ENCODE results near the gene BRI3BP. TPM values are rescaled to one million over a fixed set of nuclear protein-coding genes. Genes with fewer than 3 reads are reported as not detected.

The BRI3BP gene
- total RNA-seq, 2 donors from 2014 or later, result 4.3 to 4.4 TPM

GRCh38 chr12:124992874-124993625 lies 395 bp upstream of the BRI3BP start:
- ATAC-seq (ENCODE audit: insufficient number of reproducible peaks, low FRiP score, low read depth) (no peak), DNase-seq (ENCODE audit: low spot score) (no peak)
- Histone ChIP-seq H3K27me3 (replicated peaks; ENCODE audit: insufficient read depth) (no peaks in the 10 kb centered on the region), H3K4me3 (peak overlapping the region; percentile 77), H3K9me3 (no peaks in the 10 kb centered on the region), H3K36me3 (no peaks in the 10 kb centered on the region), H3K4me1 (ENCODE audit: control insufficient read depth in 1 of 2, low read depth in 2 of 2) (peaks cover 6 to 31% of the 10 kb centered on the region in 2 donors), H3K27ac (no peak overlapping the region)
- TF ChIP-seq CTCF (IDR thresholded peaks at IDR 0.05), result no peak

GRCh38 chr12:124994437-124994975 lies 1.1 kb downstream of the BRI3BP start:
- H3K9me3 ChIP-seq, result no peaks in the 10 kb centered on the region
- DNase-seq (ENCODE audit: low spot score) (no peak), ATAC-seq (ENCODE audit: insufficient number of reproducible peaks, low FRiP score, low read depth) (no peak)
- no peak overlapping the region for H3K27ac ChIP-seq
- peaks cover 0 to 23% of the 10 kb centered on the region in 2 donors for H3K4me1 ChIP-seq (ENCODE audit: control insufficient read depth in 1 of 2, low read depth in 2 of 2)
- H3K4me3 ChIP-seq, result peak overlapping the region; percentile 65
- no peaks in the 10 kb centered on the region for H3K36me3 ChIP-seq
- H3K27me3 ChIP-seq (replicated peaks; ENCODE audit: insufficient read depth), result no peaks in the 10 kb centered on the region
- TF ChIP-seq CTCF (IDR thresholded peaks at IDR 0.05), result no peak

- TF ChIP-seq CTCF (IDR thresholded peaks at IDR 0.05), result no peak
- Histone ChIP-seq H3K36me3 (no peaks in the 10 kb centered on the region), H3K27ac (no peak overlapping the region), H3K4me3 (peak overlapping the region; percentile 65), H3K27me3 (replicated peaks; ENCODE audit: insufficient read depth) (no peaks in the 10 kb centered on the region), H3K4me1 (ENCODE audit: control insufficient read depth in 1 of 2, low read depth in 2 of 2) (peaks cover 0 to 22% of the 10 kb centered on the region in 2 donors), H3K9me3 (no peaks in the 10 kb centered on the region)
- ATAC-seq (ENCODE audit: insufficient number of reproducible peaks, low FRiP score, low read depth) (no peak), DNase-seq (ENCODE audit: low spot score) (no peak)
Measured at GRCh38 chr12:124995200-124995961, 1.9 kb downstream of the BRI3BP start.

- Histone ChIP-seq H3K9me3 (no peaks in the 10 kb centered on the region), H3K4me3 (no peak overlapping the region), H3K27me3 (replicated peaks; ENCODE audit: insufficient read depth) (no peaks in the 10 kb centered on the region), H3K27ac (no peak overlapping the region), H3K4me1 (ENCODE audit: control insufficient read depth in 1 of 2, low read depth in 2 of 2) (peaks cover 0 to 14% of the 10 kb centered on the region in 2 donors), H3K36me3 (no peaks in the 10 kb centered on the region)
- no peak for TF ChIP-seq CTCF (IDR thresholded peaks at IDR 0.05)
- no peak for DNase-seq (ENCODE audit: low spot score)
- ATAC-seq (ENCODE audit: insufficient number of reproducible peaks, low FRiP score, low read depth), result no peak
Measured at GRCh38 chr12:124998705-124999104, 5.3 kb downstream of the BRI3BP start.

- DNase-seq (ENCODE audit: low spot score) (no peak), ATAC-seq (ENCODE audit: insufficient number of reproducible peaks, low FRiP score, low read depth) (no peak)
- Histone ChIP-seq H3K4me3 (no peak overlapping the region), H3K36me3 (no peaks in the 10 kb centered on the region), H3K27ac (no peak overlapping the region), H3K4me1 (ENCODE audit: control insufficient read depth in 1 of 2, low read depth in 2 of 2) (no peaks in the 10 kb centered on the region), H3K27me3 (replicated peaks; ENCODE audit: insufficient read depth) (no peaks in the 10 kb centered on the region), H3K9me3 (no peaks in the 10 kb centered on the region)
- TF ChIP-seq CTCF (IDR thresholded peaks at IDR 0.05), result no peak
Measured at GRCh38 chr12:125001636-125002035, 8.2 kb downstream of the BRI3BP start.

Measured in thoracic aorta (tissue), 2 donors.